Measurements from ENCODE around the gene CLSTN1. TPM values are rescaled to one million over a fixed set of nuclear protein-coding genes. Genes with fewer than 3 reads are reported as not detected.

Gene CLSTN1
- total and polyA plus RNA-seq, 10 of the 15 experiments (the other 5 are each of a cell fraction or from before 2014, with no cell fraction given), result 2.7 to 64.4 (median 23.2) TPM

DNA sequence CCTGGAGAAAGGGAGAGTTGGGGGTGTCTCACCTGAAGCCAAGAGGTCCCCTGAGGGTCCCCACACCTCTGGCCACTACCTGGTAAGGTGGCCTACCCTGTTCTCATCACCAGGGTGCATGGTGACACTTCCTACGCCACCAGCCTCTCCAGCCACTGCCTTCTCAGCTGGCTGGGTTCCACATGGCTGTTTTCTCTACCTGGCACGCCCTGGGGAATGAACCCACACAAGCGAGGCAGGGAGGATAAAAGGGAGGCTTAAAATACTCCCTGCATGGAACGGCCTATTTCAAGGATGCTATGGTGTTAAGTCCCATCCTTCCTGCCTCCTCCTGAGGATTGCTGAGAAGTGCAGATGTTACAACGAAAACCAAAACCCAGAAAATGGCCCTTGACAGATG, 87.5 kb downstream of the CLSTN1 start:
- Histone ChIP-seq H3K4me2 (ENCODE audit: control insufficient read depth, insufficient read depth) (no peak overlapping the region), H3K9ac (ENCODE audit: control insufficient read depth, insufficient read depth, low read length) (no peak overlapping the region), H3K4me1 (ENCODE audit: control insufficient read depth, insufficient read depth, low read length) (peaks cover 5% of the 10 kb centered on the region; the same call in 1 of the 2 replicates), H4K20me1 (ENCODE audit: control insufficient read depth, insufficient read depth) (no peaks in the 10 kb centered on the region), H3K9me3 (replicated peaks; ENCODE audit: control insufficient read depth, insufficient read depth, low read length) (no peaks in the 10 kb centered on the region; the same call in 2 of the 3 replicates), H3K4me3 (no peak overlapping the region), H3K27me3 (replicated peaks in 1 of 2; ENCODE audit: control insufficient read depth in 2 of 2, insufficient read depth in 2 of 2, low read length in 1 of 2) (no peaks in the 10 kb centered on the region), H3K79me2 (ENCODE audit: control insufficient read depth, insufficient read depth, low read length) (no peaks in the 10 kb centered on the region), H3K27ac (ENCODE audit: control insufficient read depth, insufficient read depth) (no peak overlapping the region), H3K36me3 (ENCODE audit: control insufficient read depth in 2 of 2, insufficient read depth in 2 of 2, low read length in 1 of 2) (peaks cover 38 to 39% of the 10 kb centered on the region in 2 experiments), H2AFZ (ENCODE audit: control insufficient read depth, low read depth, low read length) (no peak overlapping the region)
- no peak for TF ChIP-seq ZBED1 (IDR thresholded peaks at IDR 0.05; ENCODE audit: borderline replicate concordance)
- no peak for TF ChIP-seq RELB (IDR thresholded peaks at IDR 0.05; ENCODE audit: low read depth)
- no peak for TF ChIP-seq CBX5 (IDR thresholded peaks at IDR 0.05; ENCODE audit: low read depth)
- TF ChIP-seq, protein P1, sequence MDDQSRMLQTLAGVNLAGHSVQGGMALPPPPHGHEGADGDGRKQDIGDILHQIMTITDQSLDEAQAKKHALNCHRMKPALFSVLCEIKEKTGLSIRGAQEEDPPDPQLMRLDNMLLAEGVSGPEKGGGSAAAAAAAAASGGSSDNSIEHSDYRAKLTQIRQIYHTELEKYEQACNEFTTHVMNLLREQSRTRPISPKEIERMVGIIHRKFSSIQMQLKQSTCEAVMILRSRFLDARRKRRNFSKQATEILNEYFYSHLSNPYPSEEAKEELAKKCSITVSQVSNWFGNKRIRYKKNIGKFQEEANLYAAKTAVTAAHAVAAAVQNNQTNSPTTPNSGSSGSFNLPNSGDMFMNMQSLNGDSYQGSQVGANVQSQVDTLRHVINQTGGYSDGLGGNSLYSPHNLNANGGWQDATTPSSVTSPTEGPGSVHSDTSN (IDR thresholded peaks at IDR 0.05; ENCODE audit: insufficient replicate concordance, low read depth, low read length), result no peak
- no peak for TF ChIP-seq KDM1A (IDR thresholded peaks at IDR 0.05; ENCODE audit: borderline replicate concordance)
- no peak for TF ChIP-seq ZBTB4 (CRISPR knock-in tag; IDR thresholded peaks at IDR 0.05)
- TF ChIP-seq MYC (IDR thresholded peaks at IDR 0.05; ENCODE audit: insufficient read depth, insufficient read length, insufficient replicate concordance, low read length, severe bottlenecking), result no peak
- CTCF ChIA-PET, result interaction anchor here (0.8 to 1.3 kb wide), 2 partner anchors 14 to 51 kb away, joined by 3 to 4 read pairs; no protein-coding TSS in a partner anchor
- no TSS peak for BruUV-seq (replicated peaks)
- POLR2A ChIA-PET, result no interaction called here
- RAD21 ChIA-PET (ENCODE audit: unreplicated experiment), result no interaction called here
- intact Hi-C loops (cut with micrococcal nuclease; ENCODE audit: unreplicated experiment), result no loop called here
- SMC1A ChIA-PET (ENCODE audit: uncharacterized antibody, unreplicated experiment), result no interaction called here
- WGBS (ENCODE audit: insufficient coverage, insufficient replicate concordance, low lambda C conversion rate, missing lambda C conversion rate), result 48% methylated on average over 5 of the region's 5 CpGs
- DNase-seq (ENCODE audit: low read depth, low spot score) (no peak), ATAC-seq (no peak), FAIRE-seq (no peak)
- in situ Hi-C loops (cut with MboI), result no loop called here
